ENCODE measurements around the gene CCIN. TPM values are rescaled to one million over a fixed set of nuclear protein-coding genes. Genes with fewer than 3 reads are reported as not detected.

Gene CCIN
- total RNA-seq (2014; rRNA removed; shearing (Covaris generic)) (0.51 and 2.8 TPM in 2 replicates), polyA plus RNA-seq (2016; fragmentation: Nextera tagmentation; extraction: Ambion mirVana) (1.4 and 2.5 TPM in 2 replicates)

GRCh38 chr9:36169166-36169565 lies at the start of gene CCIN:
Gene CCIN (plus strand): TSS chr9:36169388. CDS start chr9:36169503, 115 bp downstream.
- no peak for TF ChIP-seq EZH2 (IDR thresholded peaks at IDR 0.05; ENCODE audit: insufficient read depth, poor library complexity, severe bottlenecking)
- TF ChIP-seq EZH2phosphoT487 (IDR thresholded peaks at IDR 0.05; ENCODE audit: insufficient read depth, low read depth), result no peak
- Histone ChIP-seq H3K9ac (no peak within 1 kb of the TSS), H3K79me2 (ENCODE audit: insufficient read depth) (no peaks in the 10 kb centered on the region), H3K4me3 (no peak within 1 kb of the TSS), H3K9me2 (ENCODE audit: insufficient read depth) (no peaks in the 10 kb centered on the region), H3K36me3 (ENCODE audit: low read depth) (no peaks in the 10 kb centered on the region), H4K20me1 (ENCODE audit: insufficient read depth) (no peaks in the 10 kb centered on the region), H3K9me3 (ENCODE audit: low read depth) (no peaks in the 10 kb centered on the region), H3F3A (ENCODE audit: insufficient read depth) (peaks cover 13% of the 10 kb centered on the region; the same call in 1 of the 2 replicates), H3K27ac (no peak within 1 kb of the TSS), H2AFZ (no peak within 1 kb of the TSS), H3K4me1 (ENCODE audit: insufficient read depth) (peaks cover 13% of the 10 kb centered on the region; the same call in 1 of the 2 replicates), H3K27me3 (replicated peaks; ENCODE audit: insufficient read depth) (no peaks in the 10 kb centered on the region), H3K4me2 (ENCODE audit: unreplicated experiment) (no peak within 1 kb of the TSS)
- in situ Hi-C loops (cut with MboI), result no loop called here
- WGBS, 2 experiments (ENCODE audit: low coverage in 1 of 2, low lambda C conversion rate in 2 of 2, missing lambda C conversion rate in 2 of 2), result 97 to 98% methylated on average over 6 of the region's 6 CpGs
- no peak for DNase-seq

GRCh38 chr9:36119476-36119875 lies 49.7 kb upstream of the CCIN start:
- H3K9me3 ChIP-seq (ENCODE audit: low read depth), result no peaks in the 10 kb centered on the region
- H3K27ac ChIP-seq, result no peak overlapping the region
- no peak overlapping the region for H3K9ac ChIP-seq
- H3K27me3 ChIP-seq (replicated peaks; ENCODE audit: insufficient read depth), result no peaks in the 10 kb centered on the region
- H3K4me3 ChIP-seq, result no peak overlapping the region
- H3K36me3 ChIP-seq (ENCODE audit: low read depth), result peaks cover 72% of the 10 kb centered on the region
- no peaks in the 10 kb centered on the region for H3K9me2 ChIP-seq (ENCODE audit: insufficient read depth)
- H2AFZ ChIP-seq, result no peak overlapping the region
- 83 to 86% methylated on average over 7 of the region's 7 CpGs for WGBS, 2 experiments (ENCODE audit: low coverage in 1 of 2, low lambda C conversion rate in 2 of 2, missing lambda C conversion rate in 2 of 2)
- no peaks in the 10 kb centered on the region for H4K20me1 ChIP-seq (ENCODE audit: insufficient read depth)
- in situ Hi-C loops (cut with MboI), result no loop called here
- no peaks in the 10 kb centered on the region for H3K4me1 ChIP-seq (ENCODE audit: insufficient read depth)
- peaks cover 36% of the 10 kb centered on the region for H3F3A ChIP-seq (ENCODE audit: insufficient read depth)
- DNase-seq, result no peak
- no peaks in the 10 kb centered on the region; the same call in 1 of the 2 replicates for H3K79me2 ChIP-seq (ENCODE audit: insufficient read depth)
- H3K4me2 ChIP-seq (ENCODE audit: unreplicated experiment), result no peak overlapping the region
- TF ChIP-seq EZH2phosphoT487 (IDR thresholded peaks at IDR 0.05; ENCODE audit: insufficient read depth, low read depth) (no peak), EZH2 (IDR thresholded peaks at IDR 0.05; ENCODE audit: insufficient read depth, poor library complexity, severe bottlenecking) (no peak)

GRCh38 chr9:36120705-36121104 lies 48.5 kb upstream of the CCIN start:
- in situ Hi-C loops (cut with MboI), result no loop called here
- no peak overlapping the region for H3K9ac ChIP-seq
- no peak for DNase-seq
- TF ChIP-seq EZH2 (IDR thresholded peaks at IDR 0.05; ENCODE audit: insufficient read depth, poor library complexity, severe bottlenecking), result no peak
- no peak for TF ChIP-seq EZH2phosphoT487 (IDR thresholded peaks at IDR 0.05; ENCODE audit: insufficient read depth, low read depth)
- peaks cover 74% of the 10 kb centered on the region for H3K36me3 ChIP-seq (ENCODE audit: low read depth)
- no peaks in the 10 kb centered on the region for H3K9me3 ChIP-seq (ENCODE audit: low read depth)
- no peaks in the 10 kb centered on the region for H3K4me1 ChIP-seq (ENCODE audit: insufficient read depth)
- H3K4me2 ChIP-seq (ENCODE audit: unreplicated experiment), result no peak overlapping the region
- peaks cover 39% of the 10 kb centered on the region; the same call in 1 of the 2 replicates for H3F3A ChIP-seq (ENCODE audit: insufficient read depth)
- H2AFZ ChIP-seq, result no peak overlapping the region
- H3K9me2 ChIP-seq (ENCODE audit: insufficient read depth), result no peaks in the 10 kb centered on the region
- H3K4me3 ChIP-seq, result no peak overlapping the region
- no peak overlapping the region for H3K27ac ChIP-seq
- H4K20me1 ChIP-seq (ENCODE audit: insufficient read depth), result no peaks in the 10 kb centered on the region
- no peaks in the 10 kb centered on the region; the same call in 1 of the 2 replicates for H3K79me2 ChIP-seq (ENCODE audit: insufficient read depth)
- no peaks in the 10 kb centered on the region for H3K27me3 ChIP-seq (replicated peaks; ENCODE audit: insufficient read depth)
- 91 to 95% methylated on average over 4 of the region's 4 CpGs for WGBS, 2 experiments (ENCODE audit: low coverage in 1 of 2, low lambda C conversion rate in 2 of 2, missing lambda C conversion rate in 2 of 2)

- in situ Hi-C loops (cut with MboI), result no loop called here
- Histone ChIP-seq H3F3A (ENCODE audit: insufficient read depth) (peaks cover 39% of the 10 kb centered on the region; the same call in 1 of the 2 replicates), H4K20me1 (ENCODE audit: insufficient read depth) (no peaks in the 10 kb centered on the region), H3K4me1 (ENCODE audit: insufficient read depth) (no peaks in the 10 kb centered on the region), H3K9me3 (ENCODE audit: low read depth) (no peaks in the 10 kb centered on the region), H3K36me3 (ENCODE audit: low read depth) (peaks cover 64% of the 10 kb centered on the region), H3K9me2 (ENCODE audit: insufficient read depth) (no peaks in the 10 kb centered on the region), H3K27me3 (replicated peaks; ENCODE audit: insufficient read depth) (no peaks in the 10 kb centered on the region), H3K79me2 (ENCODE audit: insufficient read depth) (no peaks in the 10 kb centered on the region; the same call in 1 of the 2 replicates), H3K27ac (no peak overlapping the region), H2AFZ (no peak overlapping the region), H3K4me3 (no peak overlapping the region), H3K4me2 (ENCODE audit: unreplicated experiment) (no peak overlapping the region), H3K9ac (no peak overlapping the region)
- TF ChIP-seq EZH2 (IDR thresholded peaks at IDR 0.05; ENCODE audit: insufficient read depth, poor library complexity, severe bottlenecking) (no peak), EZH2phosphoT487 (IDR thresholded peaks at IDR 0.05; ENCODE audit: insufficient read depth, low read depth) (no peak)
- WGBS, 2 experiments (ENCODE audit: low coverage in 1 of 2, low lambda C conversion rate in 2 of 2, missing lambda C conversion rate in 2 of 2), result 85 to 87% methylated on average over 7 of the region's 7 CpGs
- DNase-seq, result no peak
These were observed 47.2 kb upstream of the CCIN start for GRCh38 chr9:36121971-36122370.

Data from GM23248 (cell line).